Effector memory CD4-positive, alpha-beta T cell (primary cell): ENCODE data around the gene NUDT2.
"Not testable (repeated sequence)": the region's sequence is repeated elsewhere in the genome, so short reads cannot be mapped to it uniquely, and the experiment has no call there.

Experiments used
- DNase-seq, 3 donors: peaks; one replicate each; pipeline ENCODE4 v3.0.0-alpha.2; 2020
- H3K27ac ChIP-seq: 2 replicates; pipeline ENCODE4 v1.7.0; 2013; ENCODE audit warnings: mild to moderate bottlenecking, low read length, moderate library complexity; ENCODE audit not compliant: insufficient read depth, poor library complexity, severe bottlenecking
- H3K27me3 ChIP-seq: replicated peaks from 2 replicates; pipeline ENCODE4 v1.7.0; 2013; ENCODE audit warnings: mild to moderate bottlenecking, low read length; ENCODE audit not compliant: insufficient read depth, control insufficient read depth, poor library complexity, severe bottlenecking
- H3K36me3 ChIP-seq: 2 replicates; pipeline ENCODE4 v1.7.0; 2013; ENCODE audit warnings: mild to moderate bottlenecking, low read length, moderate library complexity; ENCODE audit not compliant: control insufficient read depth, insufficient read depth
- H3K4me1 ChIP-seq: 2 replicates; pipeline ENCODE4 v1.7.0; 2013; ENCODE audit warnings: low read length, mild to moderate bottlenecking; ENCODE audit not compliant: control insufficient read depth, insufficient read depth, poor library complexity, severe bottlenecking
- H3K4me3 ChIP-seq: 2 replicates; pipeline ENCODE4 v1.7.0; 2013; ENCODE audit warnings: low read length, low read depth, mild to moderate bottlenecking; ENCODE audit not compliant: insufficient read depth, poor library complexity, severe bottlenecking
- H3K9me3 ChIP-seq: 2 replicates; pipeline ENCODE4 v1.7.0; 2013; ENCODE audit warnings: mild to moderate bottlenecking, low read length, moderate library complexity; ENCODE audit not compliant: control insufficient read depth

Gene NUDT2

GRCh38 chr9:34349324-34349723, 20.0 kb downstream of the NUDT2 start:
- no peak for DNase-seq
- H3K9me3 ChIP-seq, result no peaks in the 10 kb centered on the region
- no peaks in the 10 kb centered on the region for H3K4me1 ChIP-seq
- no peak overlapping the region for H3K4me3 ChIP-seq
- H3K27ac ChIP-seq, result no peak overlapping the region
- H3K27me3 ChIP-seq, result no peaks in the 10 kb centered on the region
- H3K36me3 ChIP-seq, result no peaks in the 10 kb centered on the region

GRCh38 chr9:34352122-34352652, 22.8 kb downstream of the NUDT2 start:
- DNase-seq, H3K27me3 ChIP-seq, H3K4me3 ChIP-seq, H3K36me3 ChIP-seq, H3K9me3 ChIP-seq, H3K4me1 ChIP-seq, H3K27ac ChIP-seq: not testable (repeated sequence)

- not testable (repeated sequence) for H3K27me3 ChIP-seq, H3K36me3 ChIP-seq, DNase-seq, H3K4me3 ChIP-seq, H3K27ac ChIP-seq, H3K4me1 ChIP-seq, H3K9me3 ChIP-seq
Measured at GRCh38 chr9:34352957-34353356, 23.6 kb downstream of the NUDT2 start.

- no peaks in the 10 kb centered on the region for H3K36me3 ChIP-seq
- DNase-seq, result no peak
- no peak overlapping the region for H3K4me3 ChIP-seq
- H3K27ac ChIP-seq, result no peak overlapping the region
- no peaks in the 10 kb centered on the region for H3K27me3 ChIP-seq
- no peaks in the 10 kb centered on the region for H3K9me3 ChIP-seq
- H3K4me1 ChIP-seq, result no peaks in the 10 kb centered on the region
Measured at GRCh38 chr9:34362614-34363214, 33.3 kb downstream of the NUDT2 start.

- no peaks in the 10 kb centered on the region for H3K9me3 ChIP-seq
- H3K36me3 ChIP-seq, result no peaks in the 10 kb centered on the region
- no peak overlapping the region for H3K27ac ChIP-seq
- no peaks in the 10 kb centered on the region for H3K27me3 ChIP-seq
- H3K4me1 ChIP-seq, result no peaks in the 10 kb centered on the region
- no peak for DNase-seq
- H3K4me3 ChIP-seq, result no peak overlapping the region
Measured at GRCh38 chr9:34363619-34364351, 34.4 kb downstream of the NUDT2 start.

GRCh38 chr9:34365282-34365681, 35.9 kb downstream of the NUDT2 start:
- DNase-seq, result no peak
- Histone ChIP-seq H3K4me1 (no peaks in the 10 kb centered on the region), H3K4me3 (no peak overlapping the region), H3K9me3 (no peaks in the 10 kb centered on the region), H3K27me3 (no peaks in the 10 kb centered on the region), H3K36me3 (no peaks in the 10 kb centered on the region), H3K27ac (no peak overlapping the region)

GRCh38 chr9:34366365-34366764, 37.0 kb downstream of the NUDT2 start:
- H3K36me3 ChIP-seq, result no peaks in the 10 kb centered on the region
- H3K27ac ChIP-seq, result no peak overlapping the region

GRCh38 chr9:34367751-34368410, 38.5 kb downstream of the NUDT2 start:
- not testable (repeated sequence) for H3K4me3 ChIP-seq, H3K9me3 ChIP-seq, DNase-seq, H3K36me3 ChIP-seq, H3K4me1 ChIP-seq, H3K27me3 ChIP-seq, H3K27ac ChIP-seq

More at GRCh38 chr9:34366365-34366764, 37.0 kb downstream of the NUDT2 start:
- no peaks in the 10 kb centered on the region for H3K27me3 ChIP-seq
- no peaks in the 10 kb centered on the region for H3K9me3 ChIP-seq
- no peaks in the 10 kb centered on the region for H3K4me1 ChIP-seq
- no peak overlapping the region for H3K4me3 ChIP-seq
- no peak for DNase-seq

- not testable (repeated sequence) for H3K9me3 ChIP-seq, H3K36me3 ChIP-seq, H3K4me1 ChIP-seq, H3K27ac ChIP-seq, DNase-seq, H3K4me3 ChIP-seq, H3K27me3 ChIP-seq
Measured at GRCh38 chr9:34368796-34369195, 39.4 kb downstream of the NUDT2 start.

- DNase-seq, result no peak
- H3K4me3 ChIP-seq, result no peak overlapping the region
- no peaks in the 10 kb centered on the region for H3K27me3 ChIP-seq
- H3K4me1 ChIP-seq, result no peaks in the 10 kb centered on the region
- no peak overlapping the region for H3K27ac ChIP-seq
- no peaks in the 10 kb centered on the region for H3K36me3 ChIP-seq
- no peaks in the 10 kb centered on the region for H3K9me3 ChIP-seq
Measured at GRCh38 chr9:34369636-34370035, 40.3 kb downstream of the NUDT2 start.
